Testis (tissue), 5 donors: ENCODE results near the gene GAB2. TPM values are rescaled to one million over a fixed set of nuclear protein-coding genes. Genes with fewer than 3 reads are reported as not detected.
"Not testable (repeated sequence)": the region's sequence is repeated elsewhere in the genome, so short reads cannot be mapped to it uniquely, and the experiment has no call there.

Source experiments
- DNase-seq: peaks from one replicate; pipeline ENCODE4 v3.0.0-alpha.2; 2019
- H3K27ac ChIP-seq, 2 donors: fragments of 200-600 bp; sonication (generic); one replicate each; pipeline ENCODE4 v1.5.1; 2019
- H3K27me3 ChIP-seq: fragments of 200-600 bp; sonication (generic); one replicate; pipeline ENCODE4 v1.5.1; 2019
- H3K36me3 ChIP-seq: fragments of 200-600 bp; sonication (generic); one replicate; pipeline ENCODE4 v1.5.1; 2017; ENCODE audit warnings: low read depth; ENCODE audit errors: missing control alignments
- H3K4me1 ChIP-seq: fragments of 200-600 bp; sonication (generic); one replicate; pipeline ENCODE4 v1.5.1; 2019
- H3K4me3 ChIP-seq, 2 donors: fragments of 200-600 bp; sonication (generic); one replicate each; pipeline ENCODE4 v1.5.1; 2017 to 2019
- H3K9me3 ChIP-seq: fragments of 200-600 bp; sonication (generic); one replicate; pipeline ENCODE4 v1.5.1; 2017
- POLR2A ChIP-seq: fragments of 450-650 bp; IDR thresholded peaks from one replicate; pipeline ENCODE4 v1.6.1; 2017; ENCODE audit warnings: antibody characterized with exemption, mild to moderate bottlenecking, moderate library complexity
- WGBS, 2 donors: methylation state at CpG; one replicate each; pipeline ENCODE4 v1.1.5; 2018; 5-methylcytosine and 5-hydroxymethylcytosine counted together
- intact Hi-C: fragments of 100-400 bp; cut with DNase I; formaldehyde crosslinking; loops from one replicate; pipeline ENCODE4 v1.15.1; 2023; ENCODE audit warnings: low total_unique reads
- long read RNA-seq, 2 donors: transcript quantifications; one replicate each; lab custom pipeline, GENCODE V29; 2026
- polyA plus RNA-seq: library from polyadenylated mRNA; stranded (reverse); fragments of 350-450 nt; fragmentation: Illumina TruSeq; extraction: RNeasy Lipid Tissue Mini Kit (QIAGEN cat#74804); gene quantifications from one replicate; pipeline ENCODE4 v1.2.3, GENCODE V29; 2014; ENCODE audit warnings: low read depth, low replicate concordance; ENCODE audit not compliant: insufficient read depth
- total RNA-seq, 2 donors: library from RNA; depleted of rRNA; stranded (reverse); fragments of >200 nt; gene quantifications; one replicate each; pipeline ENCODE4 v1.2.3, GENCODE V29; 2016
- TF ChIP-seq, protein P1 (sequence below), 3 experiments: fragments of 450-650 bp in 2 of 3; fragments of 200-600 bp in 1 of 3; sonication (generic) in 1 of 3; IDR thresholded peaks; one replicate each; pipeline ENCODE4 v1.5.1; 2016 to 2019; ENCODE audit warnings: antibody characterized with exemption in 3 of 3, mild to moderate bottlenecking in 2 of 3, moderate library complexity in 1 of 3

Gene GAB2, protein sequence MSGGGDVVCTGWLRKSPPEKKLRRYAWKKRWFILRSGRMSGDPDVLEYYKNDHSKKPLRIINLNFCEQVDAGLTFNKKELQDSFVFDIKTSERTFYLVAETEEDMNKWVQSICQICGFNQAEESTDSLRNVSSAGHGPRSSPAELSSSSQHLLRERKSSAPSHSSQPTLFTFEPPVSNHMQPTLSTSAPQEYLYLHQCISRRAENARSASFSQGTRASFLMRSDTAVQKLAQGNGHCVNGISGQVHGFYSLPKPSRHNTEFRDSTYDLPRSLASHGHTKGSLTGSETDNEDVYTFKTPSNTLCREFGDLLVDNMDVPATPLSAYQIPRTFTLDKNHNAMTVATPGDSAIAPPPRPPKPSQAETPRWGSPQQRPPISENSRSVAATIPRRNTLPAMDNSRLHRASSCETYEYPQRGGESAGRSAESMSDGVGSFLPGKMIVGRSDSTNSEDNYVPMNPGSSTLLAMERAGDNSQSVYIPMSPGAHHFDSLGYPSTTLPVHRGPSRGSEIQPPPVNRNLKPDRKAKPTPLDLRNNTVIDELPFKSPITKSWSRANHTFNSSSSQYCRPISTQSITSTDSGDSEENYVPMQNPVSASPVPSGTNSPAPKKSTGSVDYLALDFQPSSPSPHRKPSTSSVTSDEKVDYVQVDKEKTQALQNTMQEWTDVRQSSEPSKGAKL
- 10 to 100 TPM in 1 of 2 donors, 1 to 10 TPM in 1; 9.2 to 10.9 TPM for total RNA-seq
- 14.3 TPM for polyA plus RNA-seq
- long read RNA-seq, donor 1, partial matches to known transcripts = 6 of 6 reads
- long read RNA-seq, donor 1, other reads (novel, unspliced or antisense) = 0 of 6 reads
- long read RNA-seq, donor 2, partial matches to known transcripts = 0 of 1 reads
- long read RNA-seq, donor 2, other reads (novel, unspliced or antisense) = 0 of 1 reads

DNA sequence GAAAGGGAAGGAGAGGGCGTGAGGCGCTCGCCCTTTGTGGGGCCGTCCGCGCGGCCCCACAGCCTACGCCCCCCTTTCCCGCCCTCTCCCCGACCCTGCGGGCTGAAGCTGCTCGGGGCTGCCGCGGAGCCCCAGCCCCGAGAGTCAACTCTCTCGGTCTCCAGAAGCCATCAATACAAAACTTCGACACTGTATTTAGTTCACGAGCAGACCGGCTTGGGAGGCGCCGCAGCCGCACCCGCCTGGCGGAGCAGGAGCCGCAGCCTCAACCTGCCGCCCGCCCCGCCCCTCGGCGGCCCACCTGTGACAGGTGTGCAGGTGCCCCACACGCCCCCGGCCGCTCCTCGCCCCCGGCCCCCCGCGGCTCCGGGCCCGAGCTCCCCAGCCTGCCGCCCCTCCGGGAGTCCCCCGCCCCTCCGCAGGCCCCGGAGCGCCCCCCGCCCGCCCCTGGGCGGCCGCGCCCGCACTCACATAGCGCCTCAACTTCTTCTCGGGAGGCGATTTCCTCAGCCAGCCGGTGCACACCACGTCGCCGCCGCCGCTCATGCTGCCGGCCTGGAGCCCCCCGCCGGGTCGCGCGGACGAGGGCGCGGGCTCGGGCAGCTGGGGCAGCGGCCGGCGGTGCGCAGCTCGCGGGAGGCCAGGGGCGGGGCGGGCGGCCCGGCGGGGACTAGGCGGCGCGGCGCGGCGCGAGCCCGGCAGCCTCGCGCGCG, at the start of gene GAB2:
Gene GAB2 (minus strand): TSS at position 646 of the 713 bp plus-strand sequence. CDS start 100 bp downstream, at position 546.
- peak within 1 kb of the TSS; percentile 81 to 86 for H3K4me3 ChIP-seq
- H3K27ac ChIP-seq = peak within 1 kb of the TSS; percentile 89 to 94
- DNase-seq = no peak
- intact Hi-C loops = loop anchor here (10.0 kb wide), 1 partner anchor 147 kb away; no protein-coding TSS in a partner anchor
- H3K36me3 ChIP-seq = no peaks in the 10 kb centered on the region
- H3K27me3 ChIP-seq = no peaks in the 10 kb centered on the region
- H3K4me1 ChIP-seq = peaks cover 5% of the 10 kb centered on the region
- H3K9me3 ChIP-seq = no peaks in the 10 kb centered on the region
- 0% methylated on average over 5 to 42 of the region's 93 CpGs for WGBS, 2 donors
- TF ChIP-seq, protein P1, sequence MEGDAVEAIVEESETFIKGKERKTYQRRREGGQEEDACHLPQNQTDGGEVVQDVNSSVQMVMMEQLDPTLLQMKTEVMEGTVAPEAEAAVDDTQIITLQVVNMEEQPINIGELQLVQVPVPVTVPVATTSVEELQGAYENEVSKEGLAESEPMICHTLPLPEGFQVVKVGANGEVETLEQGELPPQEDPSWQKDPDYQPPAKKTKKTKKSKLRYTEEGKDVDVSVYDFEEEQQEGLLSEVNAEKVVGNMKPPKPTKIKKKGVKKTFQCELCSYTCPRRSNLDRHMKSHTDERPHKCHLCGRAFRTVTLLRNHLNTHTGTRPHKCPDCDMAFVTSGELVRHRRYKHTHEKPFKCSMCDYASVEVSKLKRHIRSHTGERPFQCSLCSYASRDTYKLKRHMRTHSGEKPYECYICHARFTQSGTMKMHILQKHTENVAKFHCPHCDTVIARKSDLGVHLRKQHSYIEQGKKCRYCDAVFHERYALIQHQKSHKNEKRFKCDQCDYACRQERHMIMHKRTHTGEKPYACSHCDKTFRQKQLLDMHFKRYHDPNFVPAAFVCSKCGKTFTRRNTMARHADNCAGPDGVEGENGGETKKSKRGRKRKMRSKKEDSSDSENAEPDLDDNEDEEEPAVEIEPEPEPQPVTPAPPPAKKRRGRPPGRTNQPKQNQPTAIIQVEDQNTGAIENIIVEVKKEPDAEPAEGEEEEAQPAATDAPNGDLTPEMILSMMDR (IDR thresholded peaks at IDR 0.05) = no peak
- TF ChIP-seq POLR2A = no peak

DNA sequence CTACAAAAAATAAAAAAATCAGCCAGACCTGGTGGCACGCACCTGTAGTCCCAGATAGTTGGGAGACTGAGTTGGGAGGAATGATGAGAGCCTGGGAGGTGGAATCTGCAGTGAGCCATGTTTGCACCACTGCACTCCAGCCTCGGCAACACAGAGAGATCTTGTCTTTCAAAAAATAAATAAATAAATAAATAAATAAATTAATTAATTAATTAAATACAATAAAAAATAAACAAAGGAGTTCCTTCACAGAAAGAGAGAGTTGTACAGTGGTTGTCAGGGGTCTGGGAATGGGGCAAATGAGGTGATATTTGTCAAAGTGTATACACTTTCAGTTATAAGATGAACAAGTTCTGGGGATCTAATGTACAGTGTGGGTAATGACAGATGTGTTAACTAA, 49.8 kb upstream of the GAB2 start:
- DNase-seq = no peak
- Histone ChIP-seq H3K36me3 (no peaks in the 10 kb centered on the region), H3K4me1 (no peaks in the 10 kb centered on the region), H3K27me3 (no peaks in the 10 kb centered on the region), H3K9me3 (no peaks in the 10 kb centered on the region), H3K4me3 (no peak overlapping the region), H3K27ac (no peak overlapping the region)
- TF ChIP-seq, protein P1 (IDR thresholded peaks at IDR 0.05) = no peak
- TF ChIP-seq POLR2A = no peak
- WGBS, 2 donors = 95 to 100% methylated on average over 2 of the region's 2 CpGs
- intact Hi-C loops = no loop called here

DNA sequence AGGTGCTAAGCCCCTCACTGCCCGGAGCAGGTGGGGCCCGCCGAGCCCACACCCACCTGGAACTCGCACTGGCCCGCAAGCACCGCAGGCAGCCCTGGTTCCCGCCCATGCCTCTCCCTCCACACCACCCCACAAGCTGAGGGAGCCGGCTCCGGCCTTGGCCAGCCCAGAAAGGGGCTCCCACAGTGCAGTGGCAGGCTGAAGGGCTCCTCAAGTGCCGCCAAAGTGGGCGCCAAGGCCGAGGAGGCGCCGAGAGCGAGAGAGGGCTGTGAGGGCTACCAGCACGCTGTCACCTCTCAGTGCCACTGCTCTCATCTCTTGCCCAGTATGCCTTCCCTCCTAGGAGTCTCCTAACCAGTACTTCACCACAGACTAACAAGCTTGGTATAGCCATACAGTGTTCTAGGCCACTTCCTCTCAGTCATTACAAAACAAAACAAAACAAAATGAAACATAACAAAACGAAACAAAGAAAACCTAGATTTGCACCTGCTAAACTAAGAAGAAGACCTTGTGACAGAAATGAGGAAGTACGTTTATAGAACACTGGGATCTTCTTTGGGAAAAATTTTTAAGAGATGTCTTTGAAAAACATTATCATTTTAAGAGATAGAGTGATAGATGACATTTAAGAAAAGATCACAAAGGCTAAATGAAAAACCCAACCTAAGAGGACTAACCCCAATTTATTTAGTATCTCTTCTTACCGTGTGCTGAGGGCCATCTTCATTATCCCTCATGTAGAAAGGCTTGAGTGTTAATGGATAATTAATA, 47.7 kb upstream of the GAB2 start:
- no peaks in the 10 kb centered on the region for H3K27me3 ChIP-seq
- no peaks in the 10 kb centered on the region for H3K36me3 ChIP-seq
- no peak overlapping the region for H3K27ac ChIP-seq
- intact Hi-C loops = no loop called here
- no peak overlapping the region for H3K4me3 ChIP-seq
- no peak for TF ChIP-seq POLR2A
- TF ChIP-seq, protein P1 (IDR thresholded peaks at IDR 0.05) = no peak
- no peaks in the 10 kb centered on the region for H3K4me1 ChIP-seq
- H3K9me3 ChIP-seq = no peaks in the 10 kb centered on the region
- DNase-seq = no peak
- 89 to 96% methylated on average over 4 to 19 of the region's 19 CpGs for WGBS, 2 donors

DNA sequence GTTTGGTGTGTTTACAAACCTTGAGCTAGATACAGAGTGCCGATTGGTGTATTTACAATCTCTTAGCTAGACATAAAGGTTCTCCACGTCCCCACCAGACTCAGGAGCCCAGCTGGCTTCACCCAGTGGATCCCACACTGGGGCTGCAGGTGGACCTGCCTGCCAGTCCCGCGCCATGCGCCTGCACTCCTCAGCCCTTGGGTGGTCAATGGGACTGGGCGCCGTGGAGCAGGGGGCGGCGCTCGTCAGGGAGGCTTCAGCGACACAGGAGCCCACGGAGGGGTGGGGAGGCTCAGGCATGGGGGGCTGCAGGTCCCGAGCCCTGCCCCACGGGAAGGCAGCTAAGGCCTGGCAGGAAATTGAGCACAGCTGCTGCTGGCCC, 47.2 kb upstream of the GAB2 start:
- H3K27ac ChIP-seq, DNase-seq, H3K36me3 ChIP-seq, H3K9me3 ChIP-seq, intact Hi-C loops, H3K4me3 ChIP-seq, H3K4me1 ChIP-seq, H3K27me3 ChIP-seq: not testable (repeated sequence)
- 83 to 89% methylated on average over 1 to 11 of the region's 14 CpGs for WGBS, 2 donors
